HG03342 (cell line): ENCODE data around the gene ACSBG1.

Source experiments
- ATAC-seq: cut with Tn5 transposase; IDR thresholded peaks from one replicate; pipeline ENCODE4 v1.9.1; 2021; ENCODE audit warnings: mild to moderate bottlenecking, moderate library complexity; ENCODE audit not compliant: unreplicated experiment

Gene ACSBG1

GRCh38 chr15:78204351-78205309, 29.7 kb downstream of the ACSBG1 start:
- no peak for ATAC-seq

DNA sequence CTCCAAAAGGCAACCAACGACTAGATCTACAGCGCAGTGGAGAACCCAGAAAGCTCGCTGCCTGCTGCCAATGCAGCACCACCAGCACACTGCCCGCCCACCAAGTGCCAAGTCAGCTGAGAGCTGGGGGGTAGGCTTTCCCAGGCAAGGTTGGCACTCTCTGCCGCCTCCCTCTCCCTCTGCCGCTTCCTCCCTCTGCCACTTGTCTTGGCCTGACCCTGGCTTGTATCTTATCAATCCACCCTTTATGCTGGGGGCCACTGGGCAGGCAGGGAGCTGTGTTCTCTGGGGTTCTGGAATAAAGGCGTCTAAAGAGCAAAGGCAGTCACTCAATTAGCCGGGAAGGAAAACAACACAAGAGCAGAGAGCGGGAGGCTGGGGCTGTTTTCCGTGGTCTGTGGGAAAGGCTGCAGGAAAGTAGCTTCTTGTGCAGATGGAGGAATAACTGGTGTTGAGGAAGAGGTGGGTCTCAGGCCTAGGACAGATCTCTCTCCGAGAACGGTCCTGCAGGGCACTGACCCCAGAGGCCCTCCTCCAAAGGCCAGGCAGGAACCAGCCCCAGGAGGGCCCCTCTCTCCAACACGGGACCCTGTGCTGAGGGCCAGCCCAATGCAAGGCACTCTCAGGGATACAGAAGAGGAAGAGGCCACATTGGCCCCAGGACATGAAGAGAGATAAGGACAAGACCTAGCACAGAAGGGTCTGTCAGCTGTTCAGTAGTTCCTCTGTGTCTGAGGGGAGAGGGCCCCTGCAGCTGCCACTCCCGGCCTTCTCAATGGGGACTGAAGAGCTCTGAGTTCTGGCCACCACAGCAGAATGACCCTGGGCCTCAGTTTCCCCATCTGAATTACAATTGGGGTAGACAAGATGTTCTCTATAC, 30.8 kb downstream of the ACSBG1 start:
- ATAC-seq = no peak

GRCh38 chr15:78201281-78202190, 32.8 kb downstream of the ACSBG1 start:
- ATAC-seq = no peak

- ATAC-seq = no peak
Measured at GRCh38 chr15:78200276-78200930, 34.0 kb downstream of the ACSBG1 start.

- no peak for ATAC-seq
Measured at GRCh38 chr15:78197632-78198031, 36.7 kb downstream of the ACSBG1 start.

DNA sequence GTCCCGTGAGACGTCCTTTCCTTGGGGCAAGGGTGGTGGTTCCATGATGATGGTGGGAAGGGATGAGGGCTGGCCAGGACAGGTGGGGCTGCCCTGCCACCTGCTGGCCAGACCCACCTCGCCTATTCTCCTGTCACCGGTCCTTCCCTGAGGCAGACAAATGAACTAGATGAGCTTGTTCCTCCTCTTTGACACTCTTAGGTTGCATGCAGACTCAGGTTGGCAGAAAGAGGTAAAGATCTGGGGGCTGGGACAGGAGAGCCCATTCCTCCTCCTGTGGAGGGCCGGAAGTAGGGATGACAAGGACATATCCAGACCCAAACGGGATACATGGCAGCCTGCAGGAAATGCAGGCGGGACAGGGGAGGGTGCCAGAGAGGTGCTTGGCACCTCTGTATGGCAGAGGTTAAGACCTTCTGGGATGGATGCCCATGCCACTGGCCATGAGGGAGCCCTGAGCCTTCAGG, 38.6 kb downstream of the ACSBG1 start:
- no peak for ATAC-seq

GRCh38 chr15:78194568-78194925, 39.8 kb downstream of the ACSBG1 start:
- no peak for ATAC-seq

GRCh38 chr15:78193731-78194567, 40.4 kb downstream of the ACSBG1 start:
- no peak for ATAC-seq

DNA sequence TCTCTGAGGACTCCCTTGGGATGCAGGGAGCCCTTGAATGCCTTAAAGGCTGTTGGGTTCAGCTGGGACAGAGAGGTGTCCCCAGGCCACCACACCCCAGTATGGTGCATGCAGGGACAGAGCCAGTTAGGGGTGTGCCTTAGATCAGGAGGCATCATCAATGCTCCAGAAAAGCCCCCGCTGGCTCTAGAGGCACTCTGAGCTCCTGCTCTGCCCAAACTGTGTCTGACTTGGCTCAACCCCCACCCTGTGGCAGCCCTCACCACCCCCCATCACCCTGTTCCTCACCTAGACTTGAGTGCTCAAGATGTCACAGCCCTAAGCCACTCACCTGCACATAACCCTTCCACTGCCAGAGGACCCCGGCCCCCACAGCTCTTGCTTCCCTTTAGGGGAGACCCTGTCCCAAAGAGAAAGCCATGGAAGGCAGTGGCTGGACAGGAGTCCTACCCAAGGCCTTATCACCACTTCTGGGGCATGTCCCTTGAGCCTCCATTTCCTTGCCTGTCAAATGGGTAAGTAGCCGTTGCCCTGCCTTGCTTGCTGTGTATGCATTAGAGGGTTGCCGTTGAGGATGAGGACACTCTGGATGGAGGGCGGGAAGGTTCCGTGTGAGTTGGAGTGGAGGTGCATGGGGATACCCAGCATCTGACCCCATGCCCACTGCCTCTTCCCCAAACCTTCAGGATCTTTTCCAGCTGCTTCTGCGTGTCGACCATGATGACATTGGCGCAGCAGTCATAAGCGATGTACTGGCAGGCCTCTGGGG, 41.4 kb downstream of the ACSBG1 start:
- no peak for ATAC-seq

GRCh38 chr15:78182821-78183220, 51.5 kb downstream of the ACSBG1 start:
- no peak for ATAC-seq

GRCh38 chr15:78182336-78182700, 52.0 kb downstream of the ACSBG1 start:
- no peak for ATAC-seq

- ATAC-seq = no peak
Measured at GRCh38 chr15:78179906-78180305, 54.5 kb downstream of the ACSBG1 start.

GRCh38 chr15:78179286-78179840, 55.0 kb downstream of the ACSBG1 start:
- ATAC-seq = no peak

DNA sequence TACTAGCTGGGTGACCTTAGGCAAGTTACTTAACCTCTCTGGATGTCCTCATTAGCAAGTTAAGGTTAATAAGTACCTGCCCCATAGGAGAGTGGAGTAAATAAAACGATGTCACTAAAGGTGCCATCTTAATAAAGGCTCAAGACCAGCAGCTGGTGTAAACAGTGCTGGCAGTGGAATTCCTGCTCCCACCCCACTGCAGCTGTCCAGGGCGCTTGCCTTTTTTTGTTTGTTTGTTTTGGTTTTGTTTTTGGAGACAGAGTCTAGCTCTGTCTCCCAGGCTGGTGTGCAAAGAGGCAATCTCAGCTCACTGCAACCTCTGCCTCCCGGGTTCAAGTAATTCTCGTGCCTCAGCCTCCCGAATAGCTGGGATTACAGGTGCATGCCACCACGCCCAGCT, 56.3 kb downstream of the ACSBG1 start:
- ATAC-seq = no peak

- ATAC-seq = no peak
Measured at GRCh38 chr15:78177447-78177873, 56.9 kb downstream of the ACSBG1 start.

DNA sequence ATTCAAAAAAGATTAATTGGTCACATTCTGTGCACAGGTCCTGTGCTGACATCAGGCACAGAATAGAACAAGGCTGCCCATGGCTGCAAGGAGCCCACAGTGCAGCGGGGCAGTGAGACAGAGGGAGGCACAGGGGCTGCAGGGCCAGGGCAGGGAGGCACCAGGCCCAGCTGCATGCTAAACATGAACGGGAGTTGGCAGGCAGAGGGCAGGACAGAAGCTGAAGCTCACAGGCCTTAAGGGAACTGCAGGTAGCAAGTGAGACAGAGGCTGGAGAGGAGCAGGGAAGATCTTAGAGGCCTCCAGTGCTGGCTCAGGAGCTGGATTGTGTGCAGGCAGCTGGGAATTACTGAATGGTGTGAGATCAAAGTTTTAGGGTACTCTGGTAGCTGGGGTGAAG, 59.0 kb downstream of the ACSBG1 start:
- no peak for ATAC-seq

DNA sequence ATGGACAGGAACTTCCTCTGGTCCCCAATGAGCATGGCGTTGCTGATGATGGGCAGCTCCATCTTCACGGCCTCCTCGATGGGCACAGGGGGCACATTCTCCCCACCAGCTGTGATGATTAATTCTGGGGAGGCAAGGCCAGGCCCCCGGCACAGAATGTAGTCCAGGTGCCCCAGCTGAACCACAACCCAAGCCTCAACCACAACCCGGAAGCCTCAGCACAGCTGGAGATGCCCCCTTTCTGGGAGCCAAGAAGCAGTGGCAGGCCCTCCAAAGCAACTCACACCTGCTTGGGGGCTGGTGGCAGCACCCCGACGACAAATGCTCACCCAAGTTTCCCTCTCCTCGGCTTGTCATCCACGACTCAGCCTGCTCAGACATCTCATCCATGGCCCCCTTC, 60.0 kb downstream of the ACSBG1 start:
- ATAC-seq = no peak

DNA sequence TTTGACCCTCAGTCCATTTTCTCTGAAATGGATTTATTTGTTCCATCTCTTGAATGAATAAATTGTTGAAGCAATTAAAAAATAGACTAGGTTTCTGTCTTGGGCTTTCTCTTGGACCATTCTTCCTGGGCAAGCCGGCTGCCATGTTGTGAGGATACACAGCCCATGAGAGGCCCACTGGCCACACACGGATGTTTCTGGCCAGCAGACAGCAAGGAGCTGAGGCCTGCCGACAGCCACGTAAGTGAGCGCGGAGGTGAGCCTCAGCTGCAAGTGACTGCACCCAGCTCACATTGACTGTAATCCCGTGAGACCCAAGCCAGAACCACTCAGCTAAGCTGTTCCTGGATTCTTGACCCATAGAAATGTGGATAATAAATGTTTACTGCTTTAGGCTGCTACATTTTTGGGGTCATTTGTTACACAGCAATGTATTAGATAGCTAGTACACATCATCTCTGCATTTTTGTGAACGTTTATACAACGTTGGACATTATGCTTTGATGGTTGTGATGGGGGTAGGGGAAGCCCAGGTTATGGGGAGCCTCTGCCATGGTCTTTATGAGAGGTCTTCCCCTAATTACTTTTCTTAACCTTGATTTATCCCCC, 62.4 kb downstream of the ACSBG1 start:
- ATAC-seq = no peak
